HG02610 (cell line): Measurements from ENCODE around the gene HARS1.
"Not testable (repeated sequence)": the region's sequence is repeated elsewhere in the genome, so short reads cannot be mapped to it uniquely, and the experiment has no call there.

Source experiments
- ATAC-seq: cut with Tn5 transposase; IDR thresholded peaks from one replicate; pipeline ENCODE4 v1.9.1; 2021; ENCODE audit warnings: mild to moderate bottlenecking, moderate library complexity; ENCODE audit not compliant: unreplicated experiment

The HARS1 gene

DNA sequence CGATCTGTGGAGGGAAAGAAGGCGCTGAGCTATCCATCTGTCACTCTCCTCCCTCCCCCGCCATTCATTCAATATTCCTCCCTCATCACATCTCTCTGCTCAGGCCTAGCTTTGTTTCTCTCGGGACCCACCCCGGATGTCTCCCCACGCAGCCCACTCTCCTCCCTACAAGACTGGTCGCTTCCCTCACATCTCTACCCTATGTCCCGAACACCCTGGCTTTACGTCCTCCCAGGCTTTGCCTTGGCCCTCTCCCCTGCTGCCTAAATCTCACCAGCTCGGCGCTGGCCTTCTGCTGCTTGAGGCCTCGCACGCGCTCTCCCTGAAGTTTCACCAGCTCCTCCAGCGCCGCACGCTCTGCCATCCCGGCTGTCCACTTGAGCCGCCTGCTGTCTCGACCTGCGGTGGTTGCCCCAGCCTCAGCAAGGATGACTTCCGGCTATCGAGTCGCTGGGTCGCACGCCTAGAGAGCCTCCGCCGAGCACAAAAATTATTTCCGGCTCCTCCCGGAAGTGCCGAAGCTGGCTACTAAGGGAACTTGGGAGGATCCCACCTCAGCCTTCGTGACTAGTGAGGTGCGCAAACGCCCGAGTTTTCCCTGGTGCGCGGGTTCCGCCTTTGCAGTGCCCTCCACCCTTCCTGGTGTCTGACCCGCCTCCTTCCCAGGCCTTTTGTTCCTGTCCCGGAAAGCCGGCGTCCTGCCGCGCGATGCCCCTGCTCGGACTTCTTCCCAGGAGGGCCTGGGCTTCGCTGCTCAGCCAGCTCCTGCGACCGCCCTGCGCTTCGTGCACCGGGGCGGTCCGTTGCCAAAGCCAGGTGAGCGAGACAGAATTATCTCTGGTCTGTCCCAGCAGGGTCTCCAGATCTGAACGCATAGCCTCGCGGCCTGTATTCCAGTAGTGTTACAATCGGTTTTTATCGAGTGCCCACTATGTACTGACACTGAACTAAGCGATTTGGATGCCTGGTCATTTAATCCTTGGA is at the start of gene HARS1, which contains the start of gene HARS2:
TSS of gene HARS1 (minus strand) at position 430 of the 984 bp plus-strand sequence. CDS start at position 364, 66 bp downstream.
TSS of gene HARS2 (plus strand) at position 515 of the 984 bp plus-strand sequence. CDS start at position 709, 194 bp downstream.
- ATAC-seq, result peak; percentile 97

- ATAC-seq, result no peak
Observed at GRCh38 chr5:140737486-140737885, 46.3 kb upstream of the HARS1 start.

- ATAC-seq, result no peak
Observed at GRCh38 chr5:140734354-140734753, 43.2 kb upstream of the HARS1 start.

DNA sequence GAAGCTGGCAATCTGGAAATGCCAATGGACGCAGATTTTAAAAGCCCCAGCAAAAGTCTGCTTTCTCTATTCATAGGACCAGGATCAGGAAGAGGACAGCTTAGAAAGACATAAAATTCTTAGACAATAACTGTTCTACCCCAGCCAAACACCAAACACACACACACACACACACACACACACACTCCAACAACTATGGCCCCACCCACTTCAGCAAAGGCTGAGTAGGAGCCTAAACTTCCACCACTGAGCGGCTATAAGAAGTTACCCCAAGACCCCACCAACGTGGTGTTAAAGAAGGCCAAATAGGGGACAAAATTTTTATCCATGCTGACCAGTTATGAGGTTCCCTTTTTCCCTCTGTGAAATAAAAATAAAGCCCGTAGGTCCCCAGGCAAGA is 41.9 kb upstream of the HARS1 start:
- no peak for ATAC-seq

DNA sequence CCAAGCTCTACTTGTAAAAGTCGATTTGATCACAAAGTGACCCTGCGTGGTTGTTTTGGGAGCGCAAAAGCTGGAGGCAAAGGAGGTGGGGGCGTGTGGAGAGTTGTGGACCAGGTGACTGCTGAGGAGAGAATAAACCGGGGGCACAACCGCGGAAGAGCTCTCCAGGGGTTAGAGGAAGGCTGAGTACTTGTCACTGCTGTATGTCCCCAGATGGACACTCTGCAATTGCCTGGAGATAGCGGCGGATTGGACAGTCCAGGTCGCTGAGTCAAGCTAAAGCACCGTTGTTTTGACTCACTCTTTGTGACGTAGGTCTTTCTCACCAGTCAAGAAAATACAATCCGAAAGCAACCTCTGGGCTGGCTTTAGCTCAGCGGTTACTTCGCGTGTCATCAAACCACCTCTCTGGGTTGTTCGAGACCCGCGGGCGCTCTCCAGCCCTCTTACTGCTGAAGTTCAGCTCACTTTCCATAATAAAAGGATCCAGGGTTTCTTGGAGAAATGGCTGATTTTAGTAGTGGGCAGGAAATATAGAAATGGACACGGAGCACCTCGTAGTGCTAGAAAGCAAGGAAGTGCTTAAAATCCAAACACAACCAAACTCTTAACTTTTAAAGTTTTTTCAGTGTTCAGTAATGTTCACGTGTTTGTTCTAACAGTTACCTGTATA is 34.8 kb upstream of the HARS1 start:
- ATAC-seq, result peak; percentile 96

- ATAC-seq, result not testable (repeated sequence)
Observed at GRCh38 chr5:140721395-140721794, 30.2 kb upstream of the HARS1 start.

- not testable (repeated sequence) for ATAC-seq
Observed at GRCh38 chr5:140720738-140721137, 29.6 kb upstream of the HARS1 start.

GRCh38 chr5:140718266-140718592 is 27.1 kb upstream of the HARS1 start:
- ATAC-seq, result no peak

- ATAC-seq, result not testable (repeated sequence)
Observed at GRCh38 chr5:140716238-140716637, 25.1 kb upstream of the HARS1 start.

DNA sequence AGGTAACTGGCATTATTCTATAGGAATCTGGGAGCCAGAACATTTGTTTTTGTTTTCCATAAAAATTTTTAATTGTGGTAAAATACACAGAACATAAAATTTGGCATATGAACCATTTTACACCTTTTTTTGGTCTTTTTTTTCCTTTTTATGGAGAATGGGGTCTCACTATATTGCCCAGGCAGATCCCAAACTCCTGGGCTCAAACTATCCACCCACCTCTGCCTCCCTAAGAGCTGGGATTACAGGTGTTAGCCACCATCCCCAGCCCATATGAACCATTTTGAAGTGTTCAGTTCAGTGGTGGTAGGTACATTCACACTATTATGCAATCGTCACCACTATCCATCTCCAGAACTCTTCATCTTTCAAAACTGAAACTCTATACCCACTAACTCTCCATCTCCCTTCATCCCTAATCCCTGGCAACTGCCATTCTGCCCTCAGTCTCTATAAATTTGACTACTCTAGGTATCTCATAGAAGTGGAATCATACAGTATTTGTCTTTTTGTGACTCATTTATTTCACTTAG is 22.5 kb upstream of the HARS1 start:
- no peak for ATAC-seq

GRCh38 chr5:140711794-140712193 is 20.6 kb upstream of the HARS1 start:
- no peak for ATAC-seq

- peak; percentile 89 for ATAC-seq
Observed at GRCh38 chr5:140710899-140711552, 19.9 kb upstream of the HARS1 start.

- not testable (repeated sequence) for ATAC-seq
Observed at GRCh38 chr5:140708787-140709186, 17.6 kb upstream of the HARS1 start.

GRCh38 chr5:140707812-140708211 is 16.6 kb upstream of the HARS1 start:
- no peak for ATAC-seq

GRCh38 chr5:140700177-140701144 is 9.3 kb upstream of the HARS1 start, which contains the start of gene ZMAT2:
TSS of gene ZMAT2 (plus strand) at chr5:140700447. CDS start at chr5:140700461, 14 bp downstream.
- ATAC-seq, result peak; percentile 97

- ATAC-seq, result no peak
Observed at GRCh38 chr5:140696891-140697492, 5.8 kb upstream of the HARS1 start.

GRCh38 chr5:140694276-140694675 is 3.1 kb upstream of the HARS1 start:
- no peak for ATAC-seq

DNA sequence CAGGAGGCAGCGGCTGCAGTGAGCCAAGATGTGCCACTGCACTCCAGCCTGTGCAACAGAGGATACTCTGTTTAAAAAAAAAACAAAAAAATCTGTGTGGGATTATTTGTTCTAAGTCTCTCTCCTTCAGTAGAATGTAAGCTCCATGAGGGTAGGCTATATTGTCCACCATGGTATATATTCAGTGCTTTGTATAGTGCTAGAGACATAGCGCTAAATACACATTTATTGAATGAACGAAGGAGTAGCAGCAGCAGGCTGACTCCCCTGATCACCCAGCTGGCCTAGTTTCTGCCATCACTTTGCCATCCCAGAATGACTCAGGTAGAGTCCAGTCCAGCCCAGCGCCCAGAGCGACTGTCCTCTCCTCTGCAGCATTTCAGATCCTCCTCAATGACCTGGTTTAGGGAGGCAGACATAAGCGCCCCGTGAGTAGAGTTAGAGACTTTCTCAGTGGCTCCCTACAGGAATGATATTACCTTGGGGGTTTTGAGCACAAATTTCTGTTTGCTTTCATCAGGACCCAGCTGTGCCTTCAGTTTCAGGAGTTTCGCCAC is 716 bp downstream of the HARS1 start:
- ATAC-seq, result peak; percentile 1

GRCh38 chr5:140678993-140679392 is 12.2 kb downstream of the HARS1 start:
- ATAC-seq, result no peak
